HL-60 (cell line): ENCODE data around the gene TIGD4.

ENCODE experiments used
- POLR2AphosphoS5 ChIP-seq: IDR thresholded peaks from 2 replicates; pipeline ENCODE4 v1.6.1; 2012; ENCODE audit warnings: low read depth
- TF ChIP-seq, protein P1 (sequence below): IDR thresholded peaks from one replicate; pipeline ENCODE4 v1.5.1; 2011; ENCODE audit warnings: low read length, control low read depth, inconsistent platforms; ENCODE audit not compliant: insufficient read depth
- TF ChIP-seq, protein P2 (sequence below): IDR thresholded peaks from 2 replicates; pipeline ENCODE4 v1.6.1; 2012; ENCODE audit warnings: low read depth; ENCODE audit not compliant: insufficient replicate concordance

DNA sequence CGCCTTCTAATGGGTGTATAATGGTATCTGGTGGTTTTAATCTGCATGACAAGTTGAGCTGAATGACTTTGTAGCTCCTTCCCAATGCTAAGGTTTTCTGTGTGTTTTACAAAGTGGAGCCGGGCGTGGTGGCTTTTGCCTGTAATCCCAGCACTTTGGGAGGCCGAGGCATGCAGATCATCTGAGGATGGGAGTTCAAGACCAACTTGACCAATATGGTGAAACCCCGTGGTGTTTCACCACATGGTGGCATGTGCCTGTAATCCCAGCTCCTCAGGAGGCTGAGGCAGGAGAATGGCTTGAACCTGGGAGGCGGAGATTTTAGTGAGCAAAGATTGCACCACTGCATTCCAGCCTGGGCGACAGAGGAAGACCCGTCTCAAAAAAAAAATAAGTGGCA, 29.1 kb upstream of the TIGD4 start:
- TF ChIP-seq, protein P1, sequence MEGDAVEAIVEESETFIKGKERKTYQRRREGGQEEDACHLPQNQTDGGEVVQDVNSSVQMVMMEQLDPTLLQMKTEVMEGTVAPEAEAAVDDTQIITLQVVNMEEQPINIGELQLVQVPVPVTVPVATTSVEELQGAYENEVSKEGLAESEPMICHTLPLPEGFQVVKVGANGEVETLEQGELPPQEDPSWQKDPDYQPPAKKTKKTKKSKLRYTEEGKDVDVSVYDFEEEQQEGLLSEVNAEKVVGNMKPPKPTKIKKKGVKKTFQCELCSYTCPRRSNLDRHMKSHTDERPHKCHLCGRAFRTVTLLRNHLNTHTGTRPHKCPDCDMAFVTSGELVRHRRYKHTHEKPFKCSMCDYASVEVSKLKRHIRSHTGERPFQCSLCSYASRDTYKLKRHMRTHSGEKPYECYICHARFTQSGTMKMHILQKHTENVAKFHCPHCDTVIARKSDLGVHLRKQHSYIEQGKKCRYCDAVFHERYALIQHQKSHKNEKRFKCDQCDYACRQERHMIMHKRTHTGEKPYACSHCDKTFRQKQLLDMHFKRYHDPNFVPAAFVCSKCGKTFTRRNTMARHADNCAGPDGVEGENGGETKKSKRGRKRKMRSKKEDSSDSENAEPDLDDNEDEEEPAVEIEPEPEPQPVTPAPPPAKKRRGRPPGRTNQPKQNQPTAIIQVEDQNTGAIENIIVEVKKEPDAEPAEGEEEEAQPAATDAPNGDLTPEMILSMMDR: no peak
- TF ChIP-seq POLR2AphosphoS5: no peak
- TF ChIP-seq, protein P2, sequence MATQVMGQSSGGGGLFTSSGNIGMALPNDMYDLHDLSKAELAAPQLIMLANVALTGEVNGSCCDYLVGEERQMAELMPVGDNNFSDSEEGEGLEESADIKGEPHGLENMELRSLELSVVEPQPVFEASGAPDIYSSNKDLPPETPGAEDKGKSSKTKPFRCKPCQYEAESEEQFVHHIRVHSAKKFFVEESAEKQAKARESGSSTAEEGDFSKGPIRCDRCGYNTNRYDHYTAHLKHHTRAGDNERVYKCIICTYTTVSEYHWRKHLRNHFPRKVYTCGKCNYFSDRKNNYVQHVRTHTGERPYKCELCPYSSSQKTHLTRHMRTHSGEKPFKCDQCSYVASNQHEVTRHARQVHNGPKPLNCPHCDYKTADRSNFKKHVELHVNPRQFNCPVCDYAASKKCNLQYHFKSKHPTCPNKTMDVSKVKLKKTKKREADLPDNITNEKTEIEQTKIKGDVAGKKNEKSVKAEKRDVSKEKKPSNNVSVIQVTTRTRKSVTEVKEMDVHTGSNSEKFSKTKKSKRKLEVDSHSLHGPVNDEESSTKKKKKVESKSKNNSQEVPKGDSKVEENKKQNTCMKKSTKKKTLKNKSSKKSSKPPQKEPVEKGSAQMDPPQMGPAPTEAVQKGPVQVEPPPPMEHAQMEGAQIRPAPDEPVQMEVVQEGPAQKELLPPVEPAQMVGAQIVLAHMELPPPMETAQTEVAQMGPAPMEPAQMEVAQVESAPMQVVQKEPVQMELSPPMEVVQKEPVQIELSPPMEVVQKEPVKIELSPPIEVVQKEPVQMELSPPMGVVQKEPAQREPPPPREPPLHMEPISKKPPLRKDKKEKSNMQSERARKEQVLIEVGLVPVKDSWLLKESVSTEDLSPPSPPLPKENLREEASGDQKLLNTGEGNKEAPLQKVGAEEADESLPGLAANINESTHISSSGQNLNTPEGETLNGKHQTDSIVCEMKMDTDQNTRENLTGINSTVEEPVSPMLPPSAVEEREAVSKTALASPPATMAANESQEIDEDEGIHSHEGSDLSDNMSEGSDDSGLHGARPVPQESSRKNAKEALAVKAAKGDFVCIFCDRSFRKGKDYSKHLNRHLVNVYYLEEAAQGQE: no peak
